ENCODE results near the gene DEFB110. TPM values are rescaled to one million over a fixed set of nuclear protein-coding genes. Genes with fewer than 3 reads are reported as not detected.

Gene DEFB110
- total RNA-seq, 1 donor from 2014 or later: not detected

Other genes with a start within 250 kb of the DEFB110 start
- gene PGK2, start 234.7 kb downstream of the DEFB110 start, total RNA-seq: not detected in 2 replicates
- gene CRISP1, start 155.5 kb downstream of the DEFB110 start, total RNA-seq: not detected in 2 replicates
- not detected in 2 replicates for gene DEFB114, start 57.8 kb downstream of the DEFB110 start, total RNA-seq
- gene DEFB113, start 52.4 kb downstream of the DEFB110 start, total RNA-seq: not detected in 2 replicates
- not detected in 2 replicates for gene DEFB112, start 27.9 kb upstream of the DEFB110 start, total RNA-seq